ENCODE measurements around the gene KIF2C. TPM values are rescaled to one million over a fixed set of nuclear protein-coding genes. Genes with fewer than 3 reads are reported as not detected.

The KIF2C gene
- total and polyA plus RNA-seq, 2 donors (not counting 1 experiment from before 2014, with no cell fraction given), result 9.2 to 9.9 TPM

GRCh38 chr1:44806704-44807363 lies 67.2 kb downstream of the KIF2C start, which contains the start of gene DYNLT4:
DYNLT4 (minus strand) TSS chr1:44807351; CDS start chr1:44806668, 683 bp downstream.
- H3K27ac ChIP-seq (ENCODE audit: insufficient read depth, low read length), result peak within 1 kb of the TSS; percentile 100
- peaks cover 50% of the 10 kb centered on the region for H3K79me2 ChIP-seq (ENCODE audit: control insufficient read depth, insufficient read depth, low read length)
- peak within 1 kb of the TSS; percentile 92 for H3K9ac ChIP-seq (ENCODE audit: insufficient read depth, low read length)
- H3K4me1 ChIP-seq (ENCODE audit: control insufficient read depth, extremely low read depth, insufficient read depth, low read length), result peaks cover 76% of the 10 kb centered on the region
- H3K4me2 ChIP-seq (ENCODE audit: extremely low read depth, insufficient read depth, low read length), result peak within 1 kb of the TSS; percentile 93
- peak within 1 kb of the TSS; percentile 3 to 64 (median 36) for H3K4me3 ChIP-seq (replicated peaks in 1 of 4; ENCODE audit: control extremely low read depth in 1 of 4, insufficient read depth in 1 of 4, low read depth in 3 of 4, low read length in 4 of 4)
- no peak within 1 kb of the TSS for H2AFZ ChIP-seq (ENCODE audit: low read length)
- no peak for DNase-seq (ENCODE audit: low read depth in 2 of 2)
- no peaks in the 10 kb centered on the region for H3K27me3 ChIP-seq (ENCODE audit: control insufficient read depth, insufficient read depth, low read length)
- TF ChIP-seq, protein P1, sequence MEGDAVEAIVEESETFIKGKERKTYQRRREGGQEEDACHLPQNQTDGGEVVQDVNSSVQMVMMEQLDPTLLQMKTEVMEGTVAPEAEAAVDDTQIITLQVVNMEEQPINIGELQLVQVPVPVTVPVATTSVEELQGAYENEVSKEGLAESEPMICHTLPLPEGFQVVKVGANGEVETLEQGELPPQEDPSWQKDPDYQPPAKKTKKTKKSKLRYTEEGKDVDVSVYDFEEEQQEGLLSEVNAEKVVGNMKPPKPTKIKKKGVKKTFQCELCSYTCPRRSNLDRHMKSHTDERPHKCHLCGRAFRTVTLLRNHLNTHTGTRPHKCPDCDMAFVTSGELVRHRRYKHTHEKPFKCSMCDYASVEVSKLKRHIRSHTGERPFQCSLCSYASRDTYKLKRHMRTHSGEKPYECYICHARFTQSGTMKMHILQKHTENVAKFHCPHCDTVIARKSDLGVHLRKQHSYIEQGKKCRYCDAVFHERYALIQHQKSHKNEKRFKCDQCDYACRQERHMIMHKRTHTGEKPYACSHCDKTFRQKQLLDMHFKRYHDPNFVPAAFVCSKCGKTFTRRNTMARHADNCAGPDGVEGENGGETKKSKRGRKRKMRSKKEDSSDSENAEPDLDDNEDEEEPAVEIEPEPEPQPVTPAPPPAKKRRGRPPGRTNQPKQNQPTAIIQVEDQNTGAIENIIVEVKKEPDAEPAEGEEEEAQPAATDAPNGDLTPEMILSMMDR (conservative IDR thresholded peaks at IDR 0.05 in 1 of 2, IDR thresholded peaks at IDR 0.05 in 1 of 2; ENCODE audit: low read depth in 1 of 2, low read length in 2 of 2), result no peak
- TF ChIP-seq EZH2 (IDR thresholded peaks at IDR 0.05; ENCODE audit: low read length, missing control alignments), result no peak
- H3K36me3 ChIP-seq (ENCODE audit: control insufficient read depth, insufficient read depth, low read length), result peaks cover 43% of the 10 kb centered on the region
- H3K9me3 ChIP-seq (ENCODE audit: control insufficient read depth, insufficient read depth, low read depth, low read length), result no peaks in the 10 kb centered on the region
- no peaks in the 10 kb centered on the region for H4K20me1 ChIP-seq (ENCODE audit: control insufficient read depth, extremely low read depth, insufficient read depth, low read length)

DNA sequence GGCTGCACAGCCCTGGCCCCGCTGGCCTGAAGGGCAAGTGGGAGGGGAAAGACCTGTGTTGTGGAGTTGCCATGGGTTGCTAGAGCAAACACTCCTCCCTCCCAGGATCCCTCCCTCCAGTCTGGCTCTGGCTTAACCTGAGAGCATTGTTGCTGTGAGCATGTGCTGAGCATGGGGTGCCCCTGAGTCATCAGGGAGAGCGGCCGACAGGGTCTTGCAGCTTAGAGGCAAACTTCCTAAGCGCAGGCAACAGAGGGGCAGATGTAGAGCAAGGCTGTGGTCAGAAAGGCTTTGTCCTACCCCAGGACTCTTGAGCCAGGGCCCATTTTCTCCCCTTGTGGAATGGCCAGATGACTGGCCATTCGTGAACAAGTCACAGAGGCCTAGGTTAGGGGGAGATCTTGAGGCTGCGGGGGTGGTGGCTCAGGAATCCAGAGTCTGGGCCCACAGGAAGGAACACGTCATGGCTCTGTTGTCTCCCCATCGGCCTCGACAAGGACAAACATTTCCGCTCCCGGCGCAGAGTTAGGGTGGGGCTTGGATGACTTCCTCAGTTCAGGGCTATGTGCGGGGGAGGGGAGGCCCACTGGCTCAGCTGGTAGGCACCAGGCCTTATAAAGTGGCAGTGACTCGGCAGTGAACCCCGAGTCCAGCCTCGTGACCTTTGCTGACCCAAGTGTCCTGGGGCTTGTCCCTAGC lies 67.9 kb downstream of the KIF2C start:
- H3K9me3 ChIP-seq (ENCODE audit: control insufficient read depth, insufficient read depth, low read depth, low read length), result no peaks in the 10 kb centered on the region
- peak overlapping the region; percentile 100 for H3K27ac ChIP-seq (ENCODE audit: insufficient read depth, low read length)
- H3K79me2 ChIP-seq (ENCODE audit: control insufficient read depth, insufficient read depth, low read length), result peaks cover 48% of the 10 kb centered on the region
- TF ChIP-seq EZH2 (IDR thresholded peaks at IDR 0.05; ENCODE audit: low read length, missing control alignments), result no peak
- TF ChIP-seq, protein P1 (conservative IDR thresholded peaks at IDR 0.05 in 1 of 2, IDR thresholded peaks at IDR 0.05 in 1 of 2; ENCODE audit: low read depth in 1 of 2, low read length in 2 of 2), result no peak
- no peaks in the 10 kb centered on the region for H4K20me1 ChIP-seq (ENCODE audit: control insufficient read depth, extremely low read depth, insufficient read depth, low read length)
- peaks cover 74% of the 10 kb centered on the region for H3K4me1 ChIP-seq (ENCODE audit: control insufficient read depth, extremely low read depth, insufficient read depth, low read length)
- H3K4me3 ChIP-seq (replicated peaks in 1 of 4; ENCODE audit: control extremely low read depth in 1 of 4, insufficient read depth in 1 of 4, low read depth in 3 of 4, low read length in 4 of 4), result peak overlapping the region; percentile 3 to 64 (median 36)
- no peaks in the 10 kb centered on the region for H3K27me3 ChIP-seq (ENCODE audit: control insufficient read depth, insufficient read depth, low read length)
- H3K36me3 ChIP-seq (ENCODE audit: control insufficient read depth, insufficient read depth, low read length), result peaks cover 39% of the 10 kb centered on the region
- H2AFZ ChIP-seq (ENCODE audit: low read length), result no peak overlapping the region
- peak overlapping the region; percentile 93 for H3K4me2 ChIP-seq (ENCODE audit: extremely low read depth, insufficient read depth, low read length)
- DNase-seq (ENCODE audit: low read depth in 2 of 2), result peak; percentile 99 to 100
- peak overlapping the region; percentile 92 for H3K9ac ChIP-seq (ENCODE audit: insufficient read depth, low read length)
